ENCODE measurements around the gene SLC9A4.

- TF ChIP-seq EZH2 (IDR thresholded peaks at IDR 0.05; ENCODE audit: low read length, missing control alignments) (no peak), CTCF (conservative IDR thresholded peaks at IDR 0.05 in 1 of 2, IDR thresholded peaks at IDR 0.05 in 1 of 2; ENCODE audit: low read depth in 1 of 2, low read length in 2 of 2) (no peak)
Measured at GRCh38 chr2:102435741-102436140, 37.3 kb upstream of the SLC9A4 start.

Data from fibroblast of lung (primary cell).